Esophagus squamous epithelium (tissue), 4 donors: ENCODE measurements around the gene KCND2.

Experiments used
- POLR2A ChIP-seq, 4 donors: fragments of 450-650 bp; IDR thresholded peaks; one replicate each; pipeline ENCODE4 v1.6.1; 2017; ENCODE audit warnings: antibody characterized with exemption in 4 of 4, mild to moderate bottlenecking in 4 of 4, moderate library complexity in 3 of 4
- TF ChIP-seq, protein P1 (sequence below), 6 experiments: fragments of 450-650 bp in 4 of 6; fragments of 200-600 bp in 2 of 6; sonication (generic) in 2 of 6; IDR thresholded peaks; one replicate each; pipeline ENCODE4 v1.5.1; 2016 to 2019; ENCODE audit warnings: antibody characterized with exemption in 6 of 6, mild to moderate bottlenecking in 4 of 6, moderate library complexity in 4 of 6

DNA sequence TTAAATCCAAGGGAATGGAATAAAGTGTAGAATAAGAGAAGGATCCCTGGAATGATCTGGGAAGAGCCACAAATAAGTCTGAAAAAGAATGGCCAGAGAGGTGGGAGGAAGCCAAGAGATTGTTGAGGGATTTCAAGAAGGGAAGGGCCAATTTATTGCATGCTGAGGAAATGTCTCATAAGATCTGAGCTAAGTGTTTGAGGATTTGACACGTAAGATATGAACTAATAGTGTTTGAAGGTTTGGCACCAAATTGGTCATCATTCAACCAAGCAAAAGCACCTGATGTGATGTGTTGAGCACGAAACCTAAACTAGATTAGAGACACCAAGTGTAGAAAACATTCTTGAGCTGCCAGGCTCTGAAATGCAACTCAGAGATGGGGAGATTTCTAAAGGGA is 487.1 kb downstream of the KCND2 start:
- TF ChIP-seq, protein P1, sequence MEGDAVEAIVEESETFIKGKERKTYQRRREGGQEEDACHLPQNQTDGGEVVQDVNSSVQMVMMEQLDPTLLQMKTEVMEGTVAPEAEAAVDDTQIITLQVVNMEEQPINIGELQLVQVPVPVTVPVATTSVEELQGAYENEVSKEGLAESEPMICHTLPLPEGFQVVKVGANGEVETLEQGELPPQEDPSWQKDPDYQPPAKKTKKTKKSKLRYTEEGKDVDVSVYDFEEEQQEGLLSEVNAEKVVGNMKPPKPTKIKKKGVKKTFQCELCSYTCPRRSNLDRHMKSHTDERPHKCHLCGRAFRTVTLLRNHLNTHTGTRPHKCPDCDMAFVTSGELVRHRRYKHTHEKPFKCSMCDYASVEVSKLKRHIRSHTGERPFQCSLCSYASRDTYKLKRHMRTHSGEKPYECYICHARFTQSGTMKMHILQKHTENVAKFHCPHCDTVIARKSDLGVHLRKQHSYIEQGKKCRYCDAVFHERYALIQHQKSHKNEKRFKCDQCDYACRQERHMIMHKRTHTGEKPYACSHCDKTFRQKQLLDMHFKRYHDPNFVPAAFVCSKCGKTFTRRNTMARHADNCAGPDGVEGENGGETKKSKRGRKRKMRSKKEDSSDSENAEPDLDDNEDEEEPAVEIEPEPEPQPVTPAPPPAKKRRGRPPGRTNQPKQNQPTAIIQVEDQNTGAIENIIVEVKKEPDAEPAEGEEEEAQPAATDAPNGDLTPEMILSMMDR (IDR thresholded peaks at IDR 0.05): no peak
- TF ChIP-seq POLR2A (IDR thresholded peaks at IDR 0.05): no peak
